ENCODE measurements around the gene SKIC2. TPM values are rescaled to one million over a fixed set of nuclear protein-coding genes. Genes with fewer than 3 reads are reported as not detected.
"Not testable (repeated sequence)": the region's sequence is repeated elsewhere in the genome, so short reads cannot be mapped to it uniquely, and the experiment has no call there.

Gene SKIC2
- total RNA-seq, result 10 to 100 TPM; 11.5 to 58.8 (median 35.6) TPM

DNA sequence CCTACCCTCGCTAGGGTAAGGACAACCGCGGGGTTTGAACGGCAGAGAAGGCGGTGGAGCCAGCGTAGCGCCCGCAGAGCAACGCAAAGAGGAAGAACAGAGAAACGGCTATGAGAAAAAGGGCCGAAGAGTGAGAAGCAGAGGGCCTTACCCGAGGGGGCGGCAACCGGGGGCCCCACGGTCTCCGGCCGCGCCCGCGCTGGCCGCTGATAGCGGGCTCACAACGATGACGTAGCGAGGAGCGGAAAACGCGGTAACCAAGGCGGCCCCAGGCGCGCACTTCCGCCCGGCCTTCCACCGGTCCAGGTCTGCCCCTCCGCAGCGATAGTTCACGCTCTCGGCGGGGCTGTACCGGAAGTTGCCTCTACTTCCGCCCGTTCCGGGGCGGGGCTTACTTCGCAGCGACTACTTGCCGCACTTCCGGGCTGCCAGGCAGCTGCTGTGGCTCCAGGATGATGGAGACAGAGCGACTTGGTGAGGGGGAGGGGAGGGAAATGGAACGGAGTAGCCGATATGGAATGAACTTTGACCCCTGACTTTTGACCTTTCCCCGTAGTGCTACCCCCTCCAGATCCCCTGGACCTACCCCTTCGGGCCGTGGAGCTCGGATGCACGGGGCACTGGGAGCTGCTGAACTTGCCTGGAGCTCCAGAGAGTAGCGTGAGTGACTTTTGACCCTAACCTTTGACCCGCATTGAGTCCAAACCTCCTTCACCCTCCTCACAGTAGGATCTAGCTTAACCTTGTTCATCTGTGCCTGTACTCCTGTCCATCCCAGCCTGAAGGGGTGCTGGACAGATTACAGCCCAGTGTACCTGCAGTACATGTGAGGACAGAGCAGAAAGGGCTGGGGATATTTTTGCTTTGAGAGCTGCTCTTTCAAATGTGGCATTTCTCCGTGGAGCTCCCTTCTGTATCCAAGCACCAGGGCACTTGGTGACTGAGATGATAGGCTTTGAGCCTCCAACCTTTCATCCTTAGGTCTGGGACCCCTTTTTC, at the start of gene SKIC2, which contains the start of gene NELFE:
SKIC2 (plus strand) TSS at position 435 of the 999 bp plus-strand sequence; CDS start at position 453, 18 bp downstream.
NELFE (minus strand) TSS at position 231 of the 999 bp plus-strand sequence. CDS start 525 bp downstream, outside the sequence.
- H3K36me3 ChIP-seq, result no peaks in the 10 kb centered on the region
- no peaks in the 10 kb centered on the region for H3K27me3 ChIP-seq
- TF ChIP-seq, protein P1, sequence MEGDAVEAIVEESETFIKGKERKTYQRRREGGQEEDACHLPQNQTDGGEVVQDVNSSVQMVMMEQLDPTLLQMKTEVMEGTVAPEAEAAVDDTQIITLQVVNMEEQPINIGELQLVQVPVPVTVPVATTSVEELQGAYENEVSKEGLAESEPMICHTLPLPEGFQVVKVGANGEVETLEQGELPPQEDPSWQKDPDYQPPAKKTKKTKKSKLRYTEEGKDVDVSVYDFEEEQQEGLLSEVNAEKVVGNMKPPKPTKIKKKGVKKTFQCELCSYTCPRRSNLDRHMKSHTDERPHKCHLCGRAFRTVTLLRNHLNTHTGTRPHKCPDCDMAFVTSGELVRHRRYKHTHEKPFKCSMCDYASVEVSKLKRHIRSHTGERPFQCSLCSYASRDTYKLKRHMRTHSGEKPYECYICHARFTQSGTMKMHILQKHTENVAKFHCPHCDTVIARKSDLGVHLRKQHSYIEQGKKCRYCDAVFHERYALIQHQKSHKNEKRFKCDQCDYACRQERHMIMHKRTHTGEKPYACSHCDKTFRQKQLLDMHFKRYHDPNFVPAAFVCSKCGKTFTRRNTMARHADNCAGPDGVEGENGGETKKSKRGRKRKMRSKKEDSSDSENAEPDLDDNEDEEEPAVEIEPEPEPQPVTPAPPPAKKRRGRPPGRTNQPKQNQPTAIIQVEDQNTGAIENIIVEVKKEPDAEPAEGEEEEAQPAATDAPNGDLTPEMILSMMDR (IDR thresholded peaks at IDR 0.05), result no peak
- peak; percentile 38 to 69 for TF ChIP-seq POLR2A (IDR thresholded peaks at IDR 0.05)
- intact Hi-C loops (cut with DNase I; ENCODE audit: low total_unique reads), result no loop called here
- peak; percentile 97 to 99 for DNase-seq
- H3K27ac ChIP-seq, result peak within 1 kb of the TSS; percentile 89 to 93
- H3K4me3 ChIP-seq, result peak within 1 kb of the TSS; percentile 89 to 96
- no peaks in the 10 kb centered on the region for H3K9me3 ChIP-seq
- peaks cover 0 to 11% of the 10 kb centered on the region in 2 donors for H3K4me1 ChIP-seq

DNA sequence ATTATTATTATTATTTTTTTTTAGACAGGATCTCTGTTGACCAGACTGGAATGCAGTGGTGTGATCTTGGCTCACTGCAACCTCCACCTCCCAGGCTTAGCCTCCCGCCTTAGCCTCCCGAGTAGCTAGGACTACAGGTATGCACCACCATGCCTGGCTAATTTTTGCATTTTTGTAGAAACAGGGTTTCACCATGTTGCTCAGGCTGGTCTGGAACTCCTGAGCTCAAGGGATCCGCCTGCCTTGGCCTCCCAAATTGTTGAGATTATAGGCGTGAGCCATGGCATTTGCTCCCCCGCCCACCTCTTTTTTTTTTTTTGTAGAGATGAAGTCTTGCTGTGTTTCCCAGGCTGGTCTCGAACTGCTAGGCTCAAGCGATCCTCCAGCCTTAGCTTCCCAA, 49.7 kb upstream of the SKIC2 start:
- H3K27ac ChIP-seq, result peak overlapping the region; percentile 29 to 88
- H3K4me1 ChIP-seq; H3K4me3 ChIP-seq; DNase-seq; H3K27me3 ChIP-seq; intact Hi-C loops (cut with DNase I; ENCODE audit: low total_unique reads); H3K9me3 ChIP-seq; H3K36me3 ChIP-seq: not testable (repeated sequence)

- intact Hi-C loops (cut with DNase I; ENCODE audit: low total_unique reads), result no loop called here
- DNase-seq, result no peak
- Histone ChIP-seq H3K4me3 (no peak overlapping the region), H3K36me3 (no peaks in the 10 kb centered on the region), H3K27me3 (no peaks in the 10 kb centered on the region), H3K9me3 (no peaks in the 10 kb centered on the region), H3K4me1 (no peaks in the 10 kb centered on the region), H3K27ac (peak overlapping the region; percentile 69 to 88)
- TF ChIP-seq POLR2A (IDR thresholded peaks at IDR 0.05), result no peak
- TF ChIP-seq, protein P1 (IDR thresholded peaks at IDR 0.05), result no peak
Observed at GRCh38 chr6:31911826-31912585, 47.0 kb upstream of the SKIC2 start.

DNA sequence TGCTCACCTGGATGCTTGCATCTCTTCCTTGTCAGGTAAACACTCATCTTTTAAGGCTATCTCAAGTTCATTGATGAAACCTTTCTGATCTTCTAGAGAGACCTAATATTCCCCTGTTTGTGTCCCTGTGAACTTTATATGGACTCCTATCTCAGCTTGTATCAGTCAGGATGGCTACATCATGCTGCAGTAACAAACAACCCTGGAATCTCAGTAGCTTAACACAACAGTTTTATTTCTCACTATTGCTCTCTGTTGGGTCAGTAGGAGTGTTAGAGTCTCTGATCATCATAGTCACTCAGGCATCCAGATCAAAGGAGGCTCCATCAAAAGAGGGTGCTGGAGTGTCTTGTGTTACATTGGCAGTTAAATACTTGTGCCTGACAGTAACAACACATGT, 43.6 kb upstream of the SKIC2 start:
- H3K9me3 ChIP-seq, result no peaks in the 10 kb centered on the region
- H3K4me3 ChIP-seq, result no peak overlapping the region
- no peak for DNase-seq
- no peak for TF ChIP-seq POLR2A (IDR thresholded peaks at IDR 0.05)
- TF ChIP-seq, protein P1 (IDR thresholded peaks at IDR 0.05), result no peak
- no peaks in the 10 kb centered on the region for H3K4me1 ChIP-seq
- no peaks in the 10 kb centered on the region for H3K36me3 ChIP-seq
- H3K27me3 ChIP-seq, result no peaks in the 10 kb centered on the region
- intact Hi-C loops (cut with DNase I; ENCODE audit: low total_unique reads), result no loop called here
- no peak overlapping the region for H3K27ac ChIP-seq

- intact Hi-C loops (cut with DNase I; ENCODE audit: low total_unique reads), result no loop called here
- no peak overlapping the region for H3K4me3 ChIP-seq
Observed at GRCh38 chr6:31915756-31916155, 43.2 kb upstream of the SKIC2 start.

More at GRCh38 chr6:31915756-31916155, 43.2 kb upstream of the SKIC2 start:
- no peak for DNase-seq
- Histone ChIP-seq H3K36me3 (no peaks in the 10 kb centered on the region), H3K9me3 (no peaks in the 10 kb centered on the region), H3K27ac (no peak overlapping the region), H3K4me1 (no peaks in the 10 kb centered on the region), H3K27me3 (no peaks in the 10 kb centered on the region)
- TF ChIP-seq, protein P1 (IDR thresholded peaks at IDR 0.05), result no peak
- no peak for TF ChIP-seq POLR2A (IDR thresholded peaks at IDR 0.05)
